Ovary (tissue), 9 donors: ENCODE measurements around the gene CPSF3. TPM values are rescaled to one million over a fixed set of nuclear protein-coding genes. Genes with fewer than 3 reads are reported as not detected.

Experiments used
- DNase-seq, 5 donors: peaks; one replicate each; pipeline ENCODE4 v3.0.0-alpha.2; 2019 to 2020
- H3K27ac ChIP-seq, 2 donors: fragments of 200-600 bp; one replicate each; pipeline versions ENCODE4 v1.5.1 to v1.8.0; 2019 to 2022
- H3K27me3 ChIP-seq: fragments of 200-600 bp; one replicate; pipeline ENCODE4 v1.8.0; 2022
- H3K36me3 ChIP-seq: fragments of 200-600 bp; sonication (generic); one replicate; pipeline ENCODE4 v1.5.1; 2019
- H3K4me1 ChIP-seq: one replicate; pipeline ENCODE4 v1.8.1; 2013; ENCODE audit warnings: mild to moderate bottlenecking, moderate library complexity; ENCODE audit not compliant: insufficient read depth
- H3K4me3 ChIP-seq: fragments of 200-600 bp; sonication (generic); one replicate; pipeline ENCODE4 v1.5.1; 2017
- H3K9me3 ChIP-seq, 2 donors: fragments of 200-600 bp in 1 of 2; sonication (generic) in 1 of 2; one replicate each; pipeline versions ENCODE4 v1.5.1 to v1.8.1; 2013 to 2019; ENCODE audit warnings: mild to moderate bottlenecking in 1 of 2, moderate library complexity in 1 of 2
- CTCF ChIP-seq, 3 donors: fragments of 450-650 bp in 2 of 3; fragments of 200-600 bp in 1 of 3; IDR thresholded peaks; one replicate each; pipeline versions ENCODE4 v1.5.1 to v1.8.0; 2016 to 2022; ENCODE audit warnings: antibody characterized with exemption in 3 of 3, mild to moderate bottlenecking in 1 of 3
- EP300 ChIP-seq: sonication (generic); formaldehyde crosslinking; IDR thresholded peaks from one replicate; pipeline ENCODE4 v1.6.1; 2017; ENCODE audit warnings: antibody characterized with exemption
- POLR2A ChIP-seq: fragments of 450-650 bp; IDR thresholded peaks from one replicate; pipeline ENCODE4 v1.6.1; 2017; ENCODE audit warnings: antibody characterized with exemption, mild to moderate bottlenecking, moderate library complexity
- WGBS, 3 donors: extraction: QIAGEN DNeasy Blood & Tissue Kit in 1 of 3; methylation state at CpG; one replicate each; pipeline versions ENCODE4 v1.1.5 to v1.1.7; 2013 to 2017; 5-methylcytosine and 5-hydroxymethylcytosine counted together
- intact Hi-C, 4 donors: fragments of 100-400 bp; cut with DNase I; formaldehyde crosslinking; loops; one replicate each; pipeline versions ENCODE4 v1.11.0 to v1.15.1; 2022 to 2023
- polyA plus RNA-seq, 2 donors: library from polyadenylated mRNA; stranded (reverse); fragments of 200-250 nt in 1 of 2; fragments of 350-450 nt in 1 of 2; fragmentation: Illumina TruSeq in 1 of 2; extraction: RNeasy Lipid Tissue Mini Kit (QIAGEN cat#74804) in 1 of 2; gene quantifications; one replicate each; pipeline ENCODE4 v1.2.3, GENCODE V29; 2013 to 2014
- total RNA-seq, 7 donors: library from RNA; depleted of rRNA in 2 of 7; stranded (reverse); fragments of >200 nt in 2 of 7; fragmentation: NEBNext Ultra II Directional in 3 of 7; extraction: Animal tissue kit (Norgen Biotek cat#: 25700) in 3 of 7; gene quantifications; one replicate each; pipeline versions ENCODE4 v1.1.0 to v1.2.4, GENCODE V29; 2016 to 2023
- donor health status: DM: no; HTN: no; CAD: no; lungs with moderate emphysema.
- donor health status: DM: no; HTN: no; CAD: no.
- donor health status: Bipolar disorder and iron deficiency.
- donor health status: DM: yes; HTN: yes; CAD: no.
- donor health status: DM: no; HTN: no; CAD: no.
- donor health status: DM: yes; HTN: yes; CAD: no.

The CPSF3 gene
- total and polyA plus RNA-seq, 9 donors, result 11.8 to 25.0 (median 19.8) TPM

GRCh38 chr2:9478526-9478925 lies 55.1 kb downstream of the CPSF3 start:
- Histone ChIP-seq H3K4me3 (no peak overlapping the region), H3K9me3 (no peaks in the 10 kb centered on the region), H3K4me1 (peaks cover 4% of the 10 kb centered on the region), H3K27ac (no peak overlapping the region), H3K36me3 (no peaks in the 10 kb centered on the region), H3K27me3 (no peaks in the 10 kb centered on the region)
- intact Hi-C loops, result loop anchor here in 1 of 4 donors (10.0 kb wide), 1 partner anchor 54 kb away; the partner anchor contains the start of genes CPSF3 and ITGB1BP1
- DNase-seq, result no peak
- 62 to 76% (median 71%) methylated on average over 3 of the region's 3 CpGs for WGBS, 3 donors
- TF ChIP-seq POLR2A (no peak), EP300 (no peak), CTCF (IDR thresholded peaks at IDR 0.05) (no peak)

GRCh38 chr2:9480157-9480556 lies 56.7 kb downstream of the CPSF3 start:
- WGBS, 3 donors, result 78 to 89% (median 83%) methylated on average over 4 of the region's 4 CpGs
- Histone ChIP-seq H3K4me3 (no peak overlapping the region), H3K9me3 (no peaks in the 10 kb centered on the region), H3K27ac (no peak overlapping the region), H3K27me3 (no peaks in the 10 kb centered on the region), H3K36me3 (no peaks in the 10 kb centered on the region), H3K4me1 (peaks cover 4% of the 10 kb centered on the region)
- TF ChIP-seq POLR2A, result no peak
- TF ChIP-seq CTCF (IDR thresholded peaks at IDR 0.05), result no peak
- intact Hi-C loops, result no loop called here
- DNase-seq, result no peak

GRCh38 chr2:9483107-9483506 lies 59.7 kb downstream of the CPSF3 start:
- no peaks in the 10 kb centered on the region for H3K36me3 ChIP-seq
- H3K9me3 ChIP-seq, result no peaks in the 10 kb centered on the region
- TF ChIP-seq EP300, result no peak
- no peak for TF ChIP-seq CTCF (IDR thresholded peaks at IDR 0.05)
- no peak for TF ChIP-seq POLR2A
- H3K4me1 ChIP-seq, result no peaks in the 10 kb centered on the region
- H3K4me3 ChIP-seq, result no peak overlapping the region
- DNase-seq, result no peak
- intact Hi-C loops, result no loop called here
- H3K27ac ChIP-seq, result no peak overlapping the region
- no peaks in the 10 kb centered on the region for H3K27me3 ChIP-seq

DNA sequence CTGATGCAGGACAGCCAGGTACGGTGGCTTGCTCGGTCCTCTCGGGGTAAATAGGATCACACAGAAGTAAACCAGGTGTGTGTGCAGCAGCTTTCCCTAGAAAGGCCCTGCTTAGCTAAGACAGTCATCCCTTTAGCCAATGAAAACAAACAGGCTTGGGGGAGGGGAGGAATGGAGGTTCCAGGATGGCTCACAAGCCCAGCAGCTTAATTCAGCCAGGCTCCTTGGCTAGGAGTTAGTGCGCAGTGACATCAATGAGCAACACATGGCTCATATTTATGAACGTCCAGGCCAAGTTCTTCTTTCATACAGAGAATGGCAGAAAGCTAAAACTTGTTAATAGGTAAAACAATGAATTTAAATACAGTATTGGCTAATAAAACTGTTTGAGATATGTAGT lies 61.1 kb downstream of the CPSF3 start:
- DNase-seq, result no peak
- no peaks in the 10 kb centered on the region for H3K27me3 ChIP-seq
- H3K27ac ChIP-seq, result no peak overlapping the region
- H3K4me1 ChIP-seq, result peaks cover 2% of the 10 kb centered on the region
- 77 to 87% (median 78%) methylated on average over 5 of the region's 5 CpGs for WGBS, 3 donors
- H3K9me3 ChIP-seq, result no peaks in the 10 kb centered on the region
- TF ChIP-seq CTCF (IDR thresholded peaks at IDR 0.05) (no peak), POLR2A (no peak), EP300 (no peak)
- H3K36me3 ChIP-seq, result no peaks in the 10 kb centered on the region
- no peak overlapping the region for H3K4me3 ChIP-seq
- intact Hi-C loops, result no loop called here
